Measurements from ENCODE around the gene PLTP.
"Not testable (repeated sequence)": the region's sequence is repeated elsewhere in the genome, so short reads cannot be mapped to it uniquely, and the experiment has no call there.

The PLTP gene

GRCh38 chr20:45919542-45920399, 7.8 kb upstream of the PLTP start:
- no peak for FAIRE-seq

GRCh38 chr20:45918779-45919537, 7.0 kb upstream of the PLTP start:
- FAIRE-seq, result no peak

- FAIRE-seq, result no peak
These were observed 6.3 kb upstream of the PLTP start for GRCh38 chr20:45918182-45918737.

GRCh38 chr20:45917790-45918141, 5.8 kb upstream of the PLTP start:
- FAIRE-seq, result no peak

GRCh38 chr20:45913116-45913515, 1.2 kb upstream of the PLTP start:
- FAIRE-seq, result no peak

- no peak for FAIRE-seq
These were observed 358 bp upstream of the PLTP start for GRCh38 chr20:45912344-45912682.

GRCh38 chr20:45910670-45911485, 1.1 kb downstream of the PLTP start:
- FAIRE-seq, result no peak

GRCh38 chr20:45909817-45910669, 1.9 kb downstream of the PLTP start:
- FAIRE-seq, result no peak

- no peak for FAIRE-seq
These were observed 2.6 kb downstream of the PLTP start for GRCh38 chr20:45909336-45909808.

GRCh38 chr20:45908084-45908483, 3.9 kb downstream of the PLTP start:
- no peak for FAIRE-seq

GRCh38 chr20:45907219-45907948, 4.6 kb downstream of the PLTP start:
- FAIRE-seq, result no peak

- FAIRE-seq, result no peak
These were observed 6.4 kb downstream of the PLTP start for GRCh38 chr20:45905505-45906079.

- FAIRE-seq, result no peak
These were observed 7.1 kb downstream of the PLTP start for GRCh38 chr20:45904583-45905504.

GRCh38 chr20:45902199-45902701, 9.7 kb downstream of the PLTP start:
- no peak for FAIRE-seq

- not testable (repeated sequence) for FAIRE-seq
These were observed 10.6 kb downstream of the PLTP start for GRCh38 chr20:45901332-45901731.

GRCh38 chr20:45899046-45899835, 12.7 kb downstream of the PLTP start:
- no peak for FAIRE-seq

GRCh38 chr20:45898285-45898684, 13.7 kb downstream of the PLTP start:
- no peak for FAIRE-seq

GRCh38 chr20:45897692-45898091, 14.3 kb downstream of the PLTP start:
- FAIRE-seq, result no peak

- FAIRE-seq, result no peak
These were observed 14.7 kb downstream of the PLTP start for GRCh38 chr20:45897289-45897688.

Data from colon (tissue), 2 donors.